SJSA1 (cell line): ENCODE data around the gene KIF16B. TPM values are rescaled to one million over a fixed set of nuclear protein-coding genes. Genes with fewer than 3 reads are reported as not detected.
"Not testable (repeated sequence)": the region's sequence is repeated elsewhere in the genome, so short reads cannot be mapped to it uniquely, and the experiment has no call there.

ENCODE experiments used
- DNase-seq, 2 experiments: peaks; one replicate each; pipeline ENCODE4 v3.0.0-alpha.2; 2015 to 2020; ENCODE audit warnings: low spot score in 2 of 2, low read depth in 1 of 2
- H3K27ac ChIP-seq: fragments of 250-450 bp; sonication (Bioruptor Pico); 2 replicates; pipeline ENCODE4 v1.5.1; 2020; ENCODE audit warnings: mild to moderate bottlenecking, moderate library complexity
- H3K27me3 ChIP-seq: fragments of 250-450 bp; sonication (Bioruptor Pico); replicated peaks from 2 replicates; pipeline ENCODE4 v1.5.1; 2020; ENCODE audit warnings: mild to moderate bottlenecking, moderate library complexity
- H3K36me3 ChIP-seq: fragments of 250-450 bp; sonication (Bioruptor Pico); 2 replicates; pipeline ENCODE4 v1.5.1; 2020; ENCODE audit warnings: mild to moderate bottlenecking
- H3K4me1 ChIP-seq: fragments of 250-450 bp; sonication (Bioruptor Pico); replicated peaks from 2 replicates; pipeline ENCODE4 v1.6.1; 2021; ENCODE audit warnings: mild to moderate bottlenecking
- H3K4me3 ChIP-seq: fragments of 250-450 bp; sonication (Bioruptor Pico); 2 replicates; pipeline ENCODE4 v1.5.1; 2020; ENCODE audit warnings: mild to moderate bottlenecking
- H3K9me3 ChIP-seq: fragments of 250-450 bp; sonication (Bioruptor Pico); replicated peaks from 2 replicates; pipeline ENCODE4 v1.5.1; 2020; ENCODE audit warnings: mild to moderate bottlenecking
- total RNA-seq: library from RNA; depleted of rRNA; stranded (reverse); fragments of >200 nt; shearing (Covaris generic); gene quantifications from 2 replicates; pipeline ENCODE4 v1.2.3, GENCODE V29; 2014

Gene KIF16B
- total RNA-seq, 1 experiment from 2014 or later, result 3.7 TPM

DNA sequence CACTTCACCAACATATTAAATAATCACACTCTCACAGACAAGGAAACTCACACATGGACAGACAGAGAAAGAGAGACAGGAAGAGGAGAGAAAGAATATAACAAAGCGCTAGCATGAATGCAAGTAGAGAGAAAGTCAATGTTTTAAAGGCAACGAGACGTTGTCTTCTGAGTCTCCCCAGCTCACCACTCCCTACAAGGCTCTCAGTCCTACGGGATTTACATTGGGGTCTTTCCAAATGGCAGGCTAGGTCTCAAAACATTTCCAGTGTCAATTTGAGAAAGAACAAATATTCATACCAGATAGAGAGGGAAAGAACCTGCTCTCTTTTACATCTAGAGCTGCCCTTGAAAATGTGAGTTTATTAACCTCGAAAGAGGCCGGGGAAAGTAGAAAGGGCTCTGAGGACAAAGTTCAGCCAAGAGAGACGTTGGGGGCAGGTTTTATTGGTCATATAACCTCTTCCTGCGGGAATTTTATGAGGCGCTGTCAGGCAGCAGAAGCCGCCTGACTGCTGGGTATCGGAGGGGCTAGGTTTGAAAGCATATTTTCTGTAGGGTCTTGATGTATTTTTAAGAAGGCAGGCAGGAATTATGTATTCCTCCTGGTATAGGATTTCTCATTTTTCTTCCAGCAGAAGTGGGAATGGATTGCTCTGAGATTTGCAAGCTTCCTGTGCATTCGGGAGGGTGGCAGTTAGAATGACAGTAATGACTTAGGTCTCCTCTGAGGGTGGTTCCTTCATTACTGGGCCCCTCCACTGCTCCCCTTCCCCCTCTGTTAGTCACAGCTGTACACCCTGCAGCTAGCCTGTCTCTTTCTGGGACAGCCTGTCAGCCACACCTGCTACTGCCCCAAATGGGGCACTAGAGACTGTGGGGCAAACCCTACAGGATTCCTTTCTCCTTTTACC lies 34.4 kb upstream of the KIF16B start:
- H3K36me3 ChIP-seq, result no peaks in the 10 kb centered on the region
- H3K9me3 ChIP-seq, result no peaks in the 10 kb centered on the region
- no peak overlapping the region for H3K27ac ChIP-seq
- H3K4me1 ChIP-seq, result no peaks in the 10 kb centered on the region
- H3K27me3 ChIP-seq, result no peaks in the 10 kb centered on the region
- no peak for DNase-seq
- H3K4me3 ChIP-seq, result no peak overlapping the region

DNA sequence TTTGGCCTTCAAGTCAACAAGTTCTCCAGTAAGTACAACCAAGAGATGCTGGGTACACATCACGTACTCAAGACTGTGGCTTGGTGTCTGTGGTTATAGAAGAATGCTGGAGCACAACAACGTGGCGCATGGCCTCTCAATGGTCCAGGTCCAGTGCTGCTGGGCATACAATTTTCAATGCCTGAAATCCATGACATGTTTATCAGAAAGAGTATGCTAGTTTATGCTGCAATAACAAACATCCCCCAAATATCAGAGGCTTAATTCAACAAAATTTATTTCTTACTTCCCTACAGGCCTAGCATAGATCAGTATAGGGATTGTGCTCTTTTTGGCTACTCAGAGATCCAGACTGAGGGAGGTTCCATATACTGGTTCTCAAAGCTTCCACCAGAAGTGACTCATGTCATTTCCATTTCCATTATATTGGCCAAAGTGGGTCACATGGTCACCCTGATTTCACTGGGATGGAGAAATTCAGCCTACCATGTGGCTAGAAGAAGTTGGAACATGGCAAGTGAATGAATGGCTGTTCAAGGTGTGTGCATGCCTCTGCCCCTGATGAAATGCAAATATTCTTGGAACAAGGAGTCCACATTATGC lies 33.3 kb upstream of the KIF16B start:
- Histone ChIP-seq H3K4me3 (no peak overlapping the region), H3K27me3 (no peaks in the 10 kb centered on the region), H3K9me3 (no peaks in the 10 kb centered on the region), H3K27ac (no peak overlapping the region), H3K4me1 (no peaks in the 10 kb centered on the region), H3K36me3 (no peaks in the 10 kb centered on the region)
- DNase-seq, result no peak

DNA sequence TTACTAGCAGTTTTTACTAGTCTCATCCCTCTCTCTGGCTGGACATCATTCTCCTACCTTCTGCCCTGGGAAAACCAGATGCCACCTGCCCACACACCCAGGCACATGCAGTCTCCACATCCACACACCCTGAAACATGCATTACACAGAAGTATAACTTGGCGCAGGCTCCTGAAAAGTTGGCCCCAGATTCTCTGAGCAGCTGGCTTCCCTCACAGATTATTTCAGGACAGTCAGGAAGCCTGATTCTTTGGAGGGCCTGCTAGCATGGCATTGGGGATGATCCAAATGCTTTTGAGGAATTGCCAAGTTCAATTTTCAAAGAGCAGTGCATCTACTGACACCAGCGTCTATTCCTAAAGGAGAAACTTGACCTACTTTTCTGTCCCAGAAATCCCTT lies 27.8 kb upstream of the KIF16B start:
- H3K36me3 ChIP-seq, result no peaks in the 10 kb centered on the region
- H3K27ac ChIP-seq, result no peak overlapping the region
- no peaks in the 10 kb centered on the region for H3K4me1 ChIP-seq
- H3K4me3 ChIP-seq, result no peak overlapping the region
- no peaks in the 10 kb centered on the region for H3K9me3 ChIP-seq
- no peak for DNase-seq
- H3K27me3 ChIP-seq, result no peaks in the 10 kb centered on the region

DNA sequence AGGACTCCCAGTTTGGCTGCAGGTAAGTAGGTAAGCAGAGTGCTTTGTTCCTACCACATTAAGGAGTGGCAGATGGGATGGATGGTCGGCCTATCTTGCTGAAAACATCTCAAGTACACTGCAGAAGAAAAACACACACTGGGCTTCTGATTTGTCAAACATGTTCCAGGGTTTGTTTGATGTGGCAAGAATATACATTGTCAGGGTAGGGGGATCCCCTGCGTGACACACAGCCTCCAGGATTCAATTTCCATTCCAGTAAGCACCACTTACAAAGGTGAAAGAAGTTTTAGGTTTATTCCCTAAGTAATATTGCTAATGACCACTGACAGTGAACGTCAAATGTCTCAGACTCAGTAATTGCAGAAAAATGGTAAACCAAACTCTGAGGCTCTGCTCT lies 26.0 kb upstream of the KIF16B start:
- no peaks in the 10 kb centered on the region for H3K9me3 ChIP-seq

DNA sequence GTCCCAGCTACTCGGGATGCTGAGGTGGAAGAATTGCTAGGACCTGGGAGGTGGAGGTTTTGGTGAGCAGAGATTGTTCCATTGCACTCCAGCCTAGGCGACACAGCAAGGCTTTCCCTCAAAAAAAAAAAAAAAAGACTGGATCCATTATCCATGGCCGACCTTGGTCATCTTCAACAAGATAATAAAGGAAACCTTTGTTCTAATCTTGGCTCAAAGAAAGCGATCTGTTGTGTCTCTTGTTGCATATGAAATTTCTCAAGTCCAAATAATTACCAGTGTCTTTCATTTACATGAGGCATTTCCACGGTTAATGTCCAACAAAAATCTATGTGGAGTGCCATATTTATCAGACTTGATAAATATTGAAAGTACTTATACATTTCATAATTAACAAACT lies 23.7 kb upstream of the KIF16B start:
- H3K27ac ChIP-seq, result no peak overlapping the region

More for the DNA sequence above, 26.0 kb upstream of the KIF16B start:
- H3K4me3 ChIP-seq, result no peak overlapping the region
- no peak overlapping the region for H3K27ac ChIP-seq
- H3K27me3 ChIP-seq, result no peaks in the 10 kb centered on the region
- DNase-seq, result no peak
- no peaks in the 10 kb centered on the region for H3K4me1 ChIP-seq
- H3K36me3 ChIP-seq, result no peaks in the 10 kb centered on the region

DNA sequence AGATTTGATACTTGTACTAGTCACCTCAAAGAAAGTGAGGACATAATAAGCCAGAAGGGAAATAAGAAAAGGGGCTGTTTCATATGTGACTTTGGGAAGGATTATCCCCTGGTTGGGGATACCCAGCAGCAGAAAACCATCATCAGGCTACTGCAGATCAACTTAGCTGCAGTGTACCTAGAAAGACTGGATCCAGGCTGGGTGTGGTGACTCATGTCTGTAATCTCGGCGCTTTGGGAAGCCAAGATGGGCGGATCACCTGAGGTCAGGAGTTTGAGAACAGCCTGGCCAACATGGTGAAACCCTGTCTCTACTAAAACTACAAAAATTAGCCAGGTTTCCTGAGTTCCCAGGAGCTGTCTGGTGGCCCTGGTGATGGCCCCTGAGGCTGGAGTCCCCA lies 23.2 kb upstream of the KIF16B start:
- not testable (repeated sequence) for H3K4me3 ChIP-seq, H3K9me3 ChIP-seq, DNase-seq, H3K27ac ChIP-seq, H3K36me3 ChIP-seq, H3K4me1 ChIP-seq, H3K27me3 ChIP-seq

More for the DNA sequence above, 23.7 kb upstream of the KIF16B start:
- no peaks in the 10 kb centered on the region for H3K9me3 ChIP-seq
- H3K4me3 ChIP-seq, result no peak overlapping the region
- no peaks in the 10 kb centered on the region for H3K36me3 ChIP-seq
- H3K4me1 ChIP-seq, result no peaks in the 10 kb centered on the region
- H3K27me3 ChIP-seq, result no peaks in the 10 kb centered on the region
- DNase-seq, result no peak

DNA sequence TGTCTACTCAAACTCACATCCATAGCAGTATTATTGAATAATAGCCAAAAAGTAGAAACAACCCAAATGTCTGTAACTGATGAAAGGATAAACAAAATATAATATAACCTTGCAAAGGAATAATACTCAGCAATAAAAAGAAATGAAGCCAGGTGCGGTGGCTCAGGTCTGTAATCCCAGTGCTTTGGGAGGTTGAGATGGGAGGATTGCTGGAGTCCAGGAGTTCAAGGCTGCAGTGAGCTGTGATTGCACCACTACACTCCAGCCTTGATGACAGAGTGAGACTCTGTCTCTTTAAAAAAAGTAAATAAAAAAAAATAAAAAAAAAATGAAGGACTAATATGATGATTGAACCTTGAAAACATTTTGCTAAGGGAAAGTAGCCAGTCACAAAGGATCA lies 22.1 kb upstream of the KIF16B start:
- Histone ChIP-seq H3K36me3 (no peaks in the 10 kb centered on the region), H3K27me3 (no peaks in the 10 kb centered on the region), H3K9me3 (no peaks in the 10 kb centered on the region), H3K4me1 (no peaks in the 10 kb centered on the region), H3K4me3 (no peak overlapping the region), H3K27ac (no peak overlapping the region)
- no peak for DNase-seq

DNA sequence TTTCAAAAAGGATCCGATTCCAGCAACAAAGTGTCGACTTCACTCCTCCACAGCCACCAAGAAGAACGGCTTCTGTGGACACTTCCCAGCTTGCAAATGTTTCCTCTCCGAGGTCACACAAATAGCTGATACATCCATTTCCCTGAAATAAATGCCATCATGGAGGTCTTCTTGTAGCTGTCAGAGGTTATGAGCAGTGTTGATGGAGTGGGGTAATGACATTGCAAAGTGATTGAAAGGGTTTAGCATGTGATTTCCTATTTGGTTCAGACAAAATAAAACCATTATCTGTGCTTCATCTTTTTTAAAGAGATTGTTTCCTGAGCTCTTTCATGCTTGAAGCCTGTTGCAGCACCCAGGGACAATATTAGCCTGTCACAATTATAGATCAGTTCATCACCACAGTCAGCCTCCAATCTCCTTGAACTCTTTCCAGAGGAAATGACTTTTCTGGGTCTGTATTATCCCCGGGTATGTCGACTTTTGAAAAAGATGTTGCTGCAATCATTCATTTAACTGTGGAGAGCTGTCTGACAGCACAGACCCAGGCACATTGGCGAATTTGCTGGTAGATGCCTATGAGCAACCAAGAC lies 16.9 kb upstream of the KIF16B start:
- no peaks in the 10 kb centered on the region for H3K4me1 ChIP-seq
- H3K4me3 ChIP-seq, result no peak overlapping the region
- H3K27ac ChIP-seq, result no peak overlapping the region
- no peak for DNase-seq
- no peaks in the 10 kb centered on the region for H3K36me3 ChIP-seq
- no peaks in the 10 kb centered on the region for H3K27me3 ChIP-seq
- no peaks in the 10 kb centered on the region for H3K9me3 ChIP-seq

DNA sequence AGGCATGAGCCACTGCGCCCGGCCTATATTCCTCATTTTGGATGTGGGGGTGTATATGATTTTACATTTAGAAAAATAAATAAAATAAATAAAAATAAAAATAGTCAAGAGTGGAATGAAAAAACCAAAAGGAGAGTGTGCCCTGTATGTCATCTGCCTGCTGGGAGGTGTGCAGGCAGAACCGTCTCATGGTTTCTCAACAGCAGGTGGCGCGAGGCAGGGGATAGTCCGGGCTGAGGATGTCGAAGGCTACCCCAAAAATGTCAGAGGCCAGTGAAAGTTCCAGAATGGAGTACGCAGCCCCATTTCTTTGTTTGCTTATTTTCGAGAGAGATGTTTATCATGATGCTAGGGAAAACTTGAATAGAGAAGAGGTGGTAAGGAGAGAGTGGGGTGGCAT lies 16.4 kb upstream of the KIF16B start:
- Histone ChIP-seq H3K4me1 (no peaks in the 10 kb centered on the region), H3K27me3 (no peaks in the 10 kb centered on the region), H3K36me3 (no peaks in the 10 kb centered on the region), H3K9me3 (no peaks in the 10 kb centered on the region), H3K4me3 (no peak overlapping the region), H3K27ac (no peak overlapping the region)
- DNase-seq, result no peak

DNA sequence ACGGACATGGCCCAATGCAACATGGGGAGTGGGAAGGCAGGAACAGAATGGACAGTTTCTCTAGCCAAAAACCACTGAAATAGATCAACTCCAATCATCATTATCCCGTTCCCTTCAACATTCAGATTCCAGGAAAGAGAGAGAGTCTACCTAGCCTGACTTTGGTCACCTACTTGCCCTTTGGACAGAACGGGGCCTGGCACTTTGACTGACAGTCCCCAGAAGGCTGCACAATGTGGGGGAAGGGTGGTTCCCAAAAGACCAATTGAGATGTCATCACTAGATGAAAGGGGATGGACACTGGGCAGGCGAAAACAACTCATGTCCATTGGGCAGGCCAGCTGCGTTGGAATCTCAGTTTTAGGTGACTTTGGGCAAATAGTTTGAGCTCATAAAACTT lies 15.0 kb upstream of the KIF16B start:
- Histone ChIP-seq H3K4me1 (no peaks in the 10 kb centered on the region), H3K9me3 (no peaks in the 10 kb centered on the region), H3K36me3 (no peaks in the 10 kb centered on the region), H3K27ac (no peak overlapping the region), H3K27me3 (no peaks in the 10 kb centered on the region), H3K4me3 (no peak overlapping the region)
- no peak for DNase-seq

DNA sequence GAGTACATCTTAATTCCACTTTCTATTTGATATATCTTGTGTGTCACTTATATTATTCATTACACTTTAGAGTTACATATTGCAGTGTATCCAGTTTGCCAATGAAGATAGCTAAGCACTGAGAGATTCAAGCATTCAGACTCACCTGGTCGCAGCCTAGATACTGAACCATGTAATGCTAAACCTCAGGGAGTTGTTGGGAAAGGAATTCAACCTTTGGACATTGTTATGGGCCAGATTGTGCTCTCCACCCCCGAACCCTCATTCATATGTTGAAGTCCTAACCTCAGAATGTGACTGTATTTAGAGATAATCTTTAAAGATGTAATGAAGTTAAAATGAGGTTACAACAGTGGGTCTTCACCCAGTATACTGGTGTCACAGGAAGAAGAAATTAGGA lies 13.8 kb upstream of the KIF16B start:
- Histone ChIP-seq H3K27ac (no peak overlapping the region), H3K4me1 (no peaks in the 10 kb centered on the region), H3K9me3 (no peaks in the 10 kb centered on the region), H3K27me3 (no peaks in the 10 kb centered on the region), H3K36me3 (no peaks in the 10 kb centered on the region), H3K4me3 (no peak overlapping the region)
- DNase-seq, result no peak

DNA sequence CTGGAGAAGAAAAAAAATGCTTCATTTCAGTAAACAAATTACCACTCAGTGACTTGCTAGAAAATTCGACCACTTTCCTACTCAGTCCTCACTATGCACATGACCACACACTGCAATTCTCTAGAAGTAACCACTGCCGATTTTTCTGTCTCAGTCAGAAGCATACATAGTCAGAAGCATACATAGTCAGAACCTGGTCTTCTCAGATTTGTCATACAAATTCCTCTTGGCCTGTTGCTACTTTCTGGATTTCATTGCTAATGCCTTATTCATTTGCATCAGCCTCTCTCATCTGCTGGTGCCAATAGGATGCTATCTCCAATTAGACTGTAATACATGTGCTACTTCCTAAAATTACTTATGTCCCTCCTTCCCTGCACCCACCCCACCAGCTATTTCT lies 10.2 kb upstream of the KIF16B start:
- Histone ChIP-seq H3K27ac (no peak overlapping the region), H3K27me3 (no peaks in the 10 kb centered on the region), H3K9me3 (no peaks in the 10 kb centered on the region), H3K4me1 (no peaks in the 10 kb centered on the region), H3K4me3 (no peak overlapping the region), H3K36me3 (no peaks in the 10 kb centered on the region)
- no peak for DNase-seq

DNA sequence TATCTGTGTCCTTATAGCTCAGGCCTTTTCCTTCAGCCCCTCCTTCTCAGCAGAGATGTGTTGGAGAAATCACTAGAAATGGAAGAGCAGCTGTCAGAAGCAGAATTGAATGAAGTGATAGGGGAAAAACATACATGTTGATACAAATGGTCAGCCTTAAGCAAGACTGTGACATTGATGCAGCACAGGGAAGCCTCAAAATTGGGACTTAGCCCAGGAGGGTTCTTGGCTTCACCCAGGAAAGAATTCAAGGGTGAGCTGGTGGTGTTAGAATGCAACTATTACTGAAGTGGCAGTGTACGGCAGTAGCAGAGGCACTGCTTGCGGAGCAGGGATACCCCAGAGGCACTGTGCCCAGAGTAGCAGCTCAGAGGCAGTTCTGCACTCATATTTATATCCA lies 8.0 kb upstream of the KIF16B start:
- H3K27ac ChIP-seq, result no peak overlapping the region
- H3K36me3 ChIP-seq, result no peaks in the 10 kb centered on the region
- DNase-seq, result no peak
- no peaks in the 10 kb centered on the region for H3K9me3 ChIP-seq
- no peaks in the 10 kb centered on the region for H3K27me3 ChIP-seq
- no peak overlapping the region for H3K4me3 ChIP-seq
- H3K4me1 ChIP-seq, result no peaks in the 10 kb centered on the region

DNA sequence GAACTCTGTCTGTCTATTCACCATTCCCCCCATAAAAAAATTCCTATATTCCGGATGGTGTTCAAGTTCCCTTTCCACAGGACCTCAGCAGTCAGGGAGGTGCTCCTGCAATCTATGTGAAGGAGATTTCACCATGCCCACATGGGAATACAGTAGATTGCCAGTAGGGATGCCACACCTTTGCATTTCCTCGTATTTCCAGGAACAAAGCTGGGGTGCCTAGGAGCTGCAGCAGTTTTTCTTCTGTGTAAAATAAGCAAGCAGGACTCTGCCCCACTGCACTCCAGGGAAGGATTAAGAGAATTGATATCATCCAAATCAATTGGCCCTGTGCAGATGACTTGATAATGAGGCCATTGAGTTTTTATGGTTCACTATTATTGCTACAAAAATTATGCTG lies 7.4 kb upstream of the KIF16B start:
- Histone ChIP-seq H3K9me3 (no peaks in the 10 kb centered on the region), H3K4me1 (no peaks in the 10 kb centered on the region), H3K27me3 (no peaks in the 10 kb centered on the region), H3K4me3 (no peak overlapping the region), H3K36me3 (no peaks in the 10 kb centered on the region), H3K27ac (no peak overlapping the region)
- no peak for DNase-seq
